ENCODE results near the gene FMO2.
A peak's percentile ranks its signal among the peaks of the same experiment; 100 is the strongest.
"Not testable (repeated sequence)": the region's sequence is repeated elsewhere in the genome, so short reads cannot be mapped to it uniquely, and the experiment has no call there.

Gene FMO2

GRCh38 chr1:171221665-171222591 is 36.8 kb downstream of the FMO2 start:
- no peak for DNase-seq

- no peak for DNase-seq
Measured at GRCh38 chr1:171222936-171223335, 37.8 kb downstream of the FMO2 start.

GRCh38 chr1:171224257-171224656 is 39.2 kb downstream of the FMO2 start:
- not testable (repeated sequence) for DNase-seq

- peak; percentile 46 for DNase-seq
Measured at GRCh38 chr1:171226747-171227370, 41.8 kb downstream of the FMO2 start.

- DNase-seq: no peak
Measured at GRCh38 chr1:171231326-171231725, 46.2 kb downstream of the FMO2 start.

- DNase-seq: no peak
Measured at GRCh38 chr1:171233183-171233582, 48.1 kb downstream of the FMO2 start.

GRCh38 chr1:171236231-171236630 is 51.1 kb downstream of the FMO2 start:
- not testable (repeated sequence) for DNase-seq

GRCh38 chr1:171243878-171244277 is 58.8 kb downstream of the FMO2 start:
- no peak for DNase-seq

GRCh38 chr1:171245458-171246064 is 60.5 kb downstream of the FMO2 start:
- peak; percentile 24 for DNase-seq

- DNase-seq: no peak
Measured at GRCh38 chr1:171247501-171247900, 62.4 kb downstream of the FMO2 start.

GRCh38 chr1:171248302-171248701 is 63.2 kb downstream of the FMO2 start, which contains the start of gene FMO1:
Gene FMO1, plus strand, starts transcription at chr1:171248494. Its CDS starts 9,594 bp downstream, at chr1:171258088.
- no peak for DNase-seq

- DNase-seq: no peak
Measured at GRCh38 chr1:171248841-171249240, 63.7 kb downstream of the FMO2 start.

- no peak for DNase-seq
Measured at GRCh38 chr1:171250263-171250662, 65.2 kb downstream of the FMO2 start.

GRCh38 chr1:171251042-171251951 is 66.2 kb downstream of the FMO2 start:
- DNase-seq: no peak

GRCh38 chr1:171251952-171252300 is 66.8 kb downstream of the FMO2 start:
- DNase-seq: no peak

GRCh38 chr1:171252482-171252881 is 67.4 kb downstream of the FMO2 start:
- no peak for DNase-seq

- DNase-seq: no peak
Measured at GRCh38 chr1:171254859-171255258, 69.8 kb downstream of the FMO2 start.

GRCh38 chr1:171256940-171257606 is 72.0 kb downstream of the FMO2 start:
- DNase-seq: no peak

- no peak for DNase-seq
Measured at GRCh38 chr1:171257607-171258076, 72.5 kb downstream of the FMO2 start.

- no peak for DNase-seq
Measured at GRCh38 chr1:171258429-171258828, 73.3 kb downstream of the FMO2 start.

- no peak for DNase-seq
Measured at GRCh38 chr1:171258943-171259342, 73.8 kb downstream of the FMO2 start.
